Neural progenitor cell (in vitro differentiated cells): ENCODE results near the gene CLDN6.

Source experiments
- CTCF ChIP-seq: fragments of 200-600 bp; sonication (generic); IDR thresholded peaks from 2 replicates; pipeline ENCODE4 v1.5.1; 2017; ENCODE audit warnings: antibody characterized with exemption, mild to moderate bottlenecking
- EZH2 ChIP-seq: fragments of 200-600 bp; sonication (generic); IDR thresholded peaks from 2 replicates; pipeline ENCODE4 v1.6.1; 2017; ENCODE audit warnings: antibody characterized with exemption, mild to moderate bottlenecking, moderate library complexity
- EZH2phosphoT487 ChIP-seq: fragments of 200-600 bp; sonication (generic); IDR thresholded peaks from 2 replicates; pipeline ENCODE4 v1.6.1; 2017; ENCODE audit warnings: antibody characterized with exemption

GRCh38 chr16:3012246-3012645, 5.7 kb downstream of the CLDN6 start:
- no peak for TF ChIP-seq CTCF
- no peak for TF ChIP-seq EZH2
- TF ChIP-seq EZH2phosphoT487: no peak
